ENCODE data around the gene FBL. TPM values are rescaled to one million over a fixed set of nuclear protein-coding genes. Genes with fewer than 3 reads are reported as not detected.

FBL gene
- total and polyA plus RNA-seq, 9 donors = 218 to 532 (median 378) TPM

DNA sequence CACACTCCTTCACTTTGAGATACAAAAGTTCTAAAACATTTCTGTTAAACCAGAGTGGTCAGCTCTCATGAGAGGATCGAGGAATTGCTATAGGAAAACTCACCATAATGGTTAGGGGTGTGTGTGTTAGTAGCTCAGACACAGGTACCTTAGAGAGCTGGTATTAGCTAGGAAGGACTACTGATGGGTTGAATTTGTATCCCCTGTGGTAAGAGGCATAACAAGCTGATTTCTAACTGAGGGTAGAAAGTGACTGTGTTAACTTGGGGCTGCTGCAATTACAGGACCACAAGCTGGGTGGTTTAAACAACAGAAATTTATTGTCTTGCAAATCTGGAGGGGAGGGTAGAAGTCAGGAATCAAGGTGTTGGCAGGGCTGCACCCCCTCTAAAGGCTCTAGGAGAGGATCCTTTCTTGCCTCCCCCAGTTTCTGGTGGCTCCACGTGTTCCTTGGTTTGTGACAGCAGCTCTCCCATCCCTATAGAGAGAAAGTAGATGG lies 50.1 kb downstream of the FBL start:
- no peak for TF ChIP-seq POLR2A (IDR thresholded peaks at IDR 0.05)
- no peak for TF ChIP-seq EP300 (IDR thresholded peaks at IDR 0.05)
- TF ChIP-seq, protein P1, sequence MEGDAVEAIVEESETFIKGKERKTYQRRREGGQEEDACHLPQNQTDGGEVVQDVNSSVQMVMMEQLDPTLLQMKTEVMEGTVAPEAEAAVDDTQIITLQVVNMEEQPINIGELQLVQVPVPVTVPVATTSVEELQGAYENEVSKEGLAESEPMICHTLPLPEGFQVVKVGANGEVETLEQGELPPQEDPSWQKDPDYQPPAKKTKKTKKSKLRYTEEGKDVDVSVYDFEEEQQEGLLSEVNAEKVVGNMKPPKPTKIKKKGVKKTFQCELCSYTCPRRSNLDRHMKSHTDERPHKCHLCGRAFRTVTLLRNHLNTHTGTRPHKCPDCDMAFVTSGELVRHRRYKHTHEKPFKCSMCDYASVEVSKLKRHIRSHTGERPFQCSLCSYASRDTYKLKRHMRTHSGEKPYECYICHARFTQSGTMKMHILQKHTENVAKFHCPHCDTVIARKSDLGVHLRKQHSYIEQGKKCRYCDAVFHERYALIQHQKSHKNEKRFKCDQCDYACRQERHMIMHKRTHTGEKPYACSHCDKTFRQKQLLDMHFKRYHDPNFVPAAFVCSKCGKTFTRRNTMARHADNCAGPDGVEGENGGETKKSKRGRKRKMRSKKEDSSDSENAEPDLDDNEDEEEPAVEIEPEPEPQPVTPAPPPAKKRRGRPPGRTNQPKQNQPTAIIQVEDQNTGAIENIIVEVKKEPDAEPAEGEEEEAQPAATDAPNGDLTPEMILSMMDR (IDR thresholded peaks at IDR 0.05) = no peak
- no peaks in the 10 kb centered on the region for H3K36me3 ChIP-seq
- H3K27me3 ChIP-seq = no peaks in the 10 kb centered on the region
- H3K9me3 ChIP-seq = no peaks in the 10 kb centered on the region
- no peak overlapping the region for H3K4me3 ChIP-seq
- DNase-seq = no peak
- no peaks in the 10 kb centered on the region for H3K4me1 ChIP-seq (ENCODE audit: insufficient read depth)
- intact Hi-C loops (cut with DNase I) = loop anchor here in 1 of 4 donors (10.0 kb wide), 1 partner anchor 169 kb away; no protein-coding TSS in a partner anchor
- 22 to 31% (median 25%) methylated on average over 2 of the region's 2 CpGs for WGBS, 3 donors
- no peak overlapping the region for H3K27ac ChIP-seq

DNA sequence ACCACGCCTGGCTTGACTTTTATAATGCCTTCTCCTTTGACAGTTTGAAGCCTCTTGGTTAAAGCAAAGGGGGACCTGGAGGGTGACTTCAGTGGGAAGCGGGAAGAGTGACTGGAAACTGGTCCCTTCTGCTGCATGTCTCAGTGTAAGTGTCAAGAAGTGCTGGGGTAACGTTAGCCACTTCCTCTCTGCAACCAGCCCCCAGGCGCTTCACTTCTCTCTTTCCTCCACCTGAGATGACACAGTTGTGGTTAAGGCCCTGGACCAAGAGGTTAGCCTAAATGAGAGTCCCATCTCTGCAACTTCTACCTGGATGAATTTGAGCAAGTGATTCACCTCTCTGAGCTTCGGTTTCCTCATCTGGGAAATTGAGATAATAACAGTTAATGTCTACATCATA lies 51.2 kb downstream of the FBL start:
- H3K4me3 ChIP-seq = no peak overlapping the region
- H3K4me1 ChIP-seq (ENCODE audit: insufficient read depth) = no peaks in the 10 kb centered on the region
- H3K36me3 ChIP-seq = no peaks in the 10 kb centered on the region
- no peaks in the 10 kb centered on the region for H3K27me3 ChIP-seq
- 62 to 67% (median 67%) methylated on average over 5 of the region's 5 CpGs for WGBS, 3 donors
- no peak for DNase-seq
- H3K27ac ChIP-seq = no peak overlapping the region
- TF ChIP-seq, protein P1 (IDR thresholded peaks at IDR 0.05) = no peak
- TF ChIP-seq EP300 (IDR thresholded peaks at IDR 0.05) (no peak), POLR2A (IDR thresholded peaks at IDR 0.05) (no peak)
- no peaks in the 10 kb centered on the region for H3K9me3 ChIP-seq
- intact Hi-C loops (cut with DNase I) = loop anchor here in 1 of 4 donors (10.0 kb wide), 1 partner anchor 170 kb away; no protein-coding TSS in a partner anchor

DNA sequence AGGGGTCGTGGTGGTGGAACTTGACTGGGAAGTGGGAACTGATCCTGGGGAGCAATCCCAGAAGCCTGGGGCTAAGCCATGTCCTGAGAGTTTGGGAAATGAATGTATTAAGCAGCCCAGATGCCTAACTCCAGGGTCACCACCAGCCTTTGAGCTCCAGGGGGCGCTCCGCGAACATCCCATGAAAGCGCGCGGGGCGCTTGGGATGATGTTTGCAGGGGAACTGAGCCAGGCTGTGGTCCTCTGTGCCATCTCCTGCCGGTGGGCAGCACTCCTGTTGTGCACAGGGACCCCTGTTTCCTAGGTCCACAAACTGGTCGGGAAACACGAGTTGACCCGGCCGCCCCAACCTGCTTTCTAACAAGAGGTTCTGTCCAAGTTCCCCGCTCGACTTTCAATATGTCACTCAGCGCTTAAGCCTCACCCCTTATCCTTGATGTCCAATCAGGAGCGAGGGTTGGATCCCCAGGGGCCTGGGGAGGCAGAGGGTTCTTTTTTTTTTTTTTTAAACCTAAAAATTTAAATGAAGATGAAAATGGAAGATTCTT lies 53.1 kb downstream of the FBL start:
- intact Hi-C loops (cut with DNase I) = loop anchor here in 1 of 4 donors (10.0 kb wide), 1 partner anchor 172 kb away; no protein-coding TSS in a partner anchor
- no peaks in the 10 kb centered on the region for H3K9me3 ChIP-seq
- H3K27me3 ChIP-seq = no peaks in the 10 kb centered on the region
- H3K27ac ChIP-seq = no peak overlapping the region
- TF ChIP-seq, protein P1 (IDR thresholded peaks at IDR 0.05) = peak; percentile 41 to 70 (median 50)
- TF ChIP-seq EP300 (IDR thresholded peaks at IDR 0.05) = no peak
- peak overlapping the region; percentile 33 for H3K4me3 ChIP-seq
- DNase-seq = peak; percentile 45 to 81 (median 66)
- 0 to 1% (median 0%) methylated on average over 17 of the region's 17 CpGs for WGBS, 3 donors
- no peaks in the 10 kb centered on the region for H3K36me3 ChIP-seq
- H3K4me1 ChIP-seq (ENCODE audit: insufficient read depth) = no peaks in the 10 kb centered on the region

DNA sequence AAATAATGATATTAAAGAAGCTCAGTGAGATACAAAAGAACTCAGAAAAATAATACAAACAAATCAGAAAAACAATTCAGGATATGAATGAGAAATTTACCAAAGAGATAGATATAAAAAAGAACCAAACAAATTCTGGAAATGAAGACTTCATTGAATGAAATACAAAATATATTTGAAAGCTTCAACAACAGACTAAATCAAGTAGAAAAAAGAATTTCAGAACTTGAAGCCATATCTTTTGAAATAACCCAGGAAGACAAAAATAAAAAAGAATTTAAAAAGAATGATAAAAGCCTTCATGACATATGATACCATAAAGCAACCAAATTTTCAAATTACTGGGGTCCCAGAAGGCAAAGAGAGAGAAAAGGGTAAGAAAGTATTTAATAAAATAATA lies 57.9 kb downstream of the FBL start:
- Histone ChIP-seq H3K4me1 (ENCODE audit: insufficient read depth) (no peaks in the 10 kb centered on the region), H3K36me3 (no peaks in the 10 kb centered on the region), H3K9me3 (peaks cover 0 to 17% of the 10 kb centered on the region in 2 donors), H3K27ac (no peak overlapping the region), H3K27me3 (no peaks in the 10 kb centered on the region), H3K4me3 (no peak overlapping the region)
- no peak for TF ChIP-seq POLR2A (IDR thresholded peaks at IDR 0.05)
- TF ChIP-seq, protein P1 (IDR thresholded peaks at IDR 0.05) = no peak
- no peak for TF ChIP-seq EP300 (IDR thresholded peaks at IDR 0.05)
- no peak for DNase-seq
- intact Hi-C loops (cut with DNase I) = no loop called here

Small RNAs within 50 kb of the gene (microRNA-seq; reads per million reads assigned to microRNA genes)
- gene MIR6719 = 0 reads per million in 3 donors

Small RNAs within 50 kb of the gene (small RNA-seq; reads per million reads assigned to genes)
- not detected for gene MIR6719

Other genes starting within 250 kb of the FBL start
- gene LGALS13, start 243.9 kb downstream of the FBL start, total RNA-seq = not detected
- not detected for gene LGALS13, start 243.9 kb downstream of the FBL start, polyA plus RNA-seq
- gene LGALS16, start 190.5 kb downstream of the FBL start, total RNA-seq = not detected
- not detected for gene LGALS16, start 190.5 kb downstream of the FBL start, polyA plus RNA-seq
- gene LGALS14, start 141.9 kb downstream of the FBL start, total RNA-seq = not detected
- gene LGALS14, start 141.9 kb downstream of the FBL start, polyA plus RNA-seq = not detected
- not detected for gene CLC, start 108.3 kb downstream of the FBL start, total RNA-seq
- gene CLC, start 108.3 kb downstream of the FBL start, polyA plus RNA-seq = not detected
- not detected for gene LEUTX, start 67.5 kb downstream of the FBL start, total RNA-seq
- not detected for gene LEUTX, start 67.5 kb downstream of the FBL start, polyA plus RNA-seq
- gene DYRK1B, start 12.2 kb downstream of the FBL start, total RNA-seq = 10 to 100 TPM; 10.1 to 17.8 (median 13.4) TPM
- gene DYRK1B, start 12.2 kb downstream of the FBL start, polyA plus RNA-seq = 10 to 100 TPM; 18.1 to 31.0 TPM
- gene FCGBP, start 88.3 kb upstream of the FBL start, total RNA-seq = 100 to 1,000 TPM in 1 of 7 donors, 10 to 100 TPM in 6; 29.7 to 290 (median 43.6) TPM
- 1 to 10 TPM; 2.2 to 2.3 TPM for gene FCGBP, start 88.3 kb upstream of the FBL start, polyA plus RNA-seq
- gene PSMC4, start 124.8 kb upstream of the FBL start, total RNA-seq = 10 to 100 TPM; 39.3 to 73.5 (median 57.5) TPM
- gene PSMC4, start 124.8 kb upstream of the FBL start, polyA plus RNA-seq = 10 to 100 TPM; 44.8 to 57.0 TPM
- gene ZNF546, start 150.7 kb upstream of the FBL start, total RNA-seq = 10 to 100 TPM in 2 of 7 donors, 1 to 10 TPM in 5; 4.9 to 11.1 (median 7.7) TPM
- 1 to 10 TPM; 2.9 to 5.4 TPM for gene ZNF546, start 150.7 kb upstream of the FBL start, polyA plus RNA-seq
- gene ZNF780B, start 209.9 kb upstream of the FBL start, total RNA-seq = 10 to 100 TPM; 22.7 to 36.1 (median 25.9) TPM
- gene ZNF780B, start 209.9 kb upstream of the FBL start, polyA plus RNA-seq = 10 to 100 TPM in 1 of 2 donors, 1 to 10 TPM in 1; 5.4 to 13.9 TPM
- 10 to 100 TPM in 5 of 7 donors, 1 to 10 TPM in 2; 5.9 to 18.7 (median 16.0) TPM for gene ZNF780A, start 244.6 kb upstream of the FBL start, total RNA-seq
- gene ZNF780A, start 244.6 kb upstream of the FBL start, polyA plus RNA-seq = 1 to 10 TPM; 5.4 to 9.2 TPM

Data from ovary (tissue), 9 donors.